H9 (cell line): ENCODE results near the gene DPYD. TPM values are rescaled to one million over a fixed set of nuclear protein-coding genes. Genes with fewer than 3 reads are reported as not detected.

Experiments
- DNase-seq: peaks from one replicate; pipeline ENCODE4 v3.0.0-alpha.2; 2017
- H2AFZ ChIP-seq: one replicate; pipeline ENCODE4 v1.6.1; 2013; ENCODE audit warnings: mild to moderate bottlenecking, low read length, control low read depth, moderate library complexity
- H2AK5ac ChIP-seq: 2 replicates; pipeline ENCODE4 v1.6.1; 2013; ENCODE audit warnings: low read length, control low read depth, mixed read lengths; ENCODE audit not compliant: insufficient read length
- H2BK120ac ChIP-seq: one replicate; pipeline ENCODE4 v1.6.1; 2013; ENCODE audit warnings: low read depth, mild to moderate bottlenecking, low read length, control low read depth, inconsistent platforms; ENCODE audit not compliant: poor library complexity, severe bottlenecking
- H2BK12ac ChIP-seq: 2 replicates; pipeline ENCODE4 v1.6.1; 2013; ENCODE audit warnings: low read length, control low read depth, mixed read lengths, low read depth; ENCODE audit not compliant: insufficient read length
- H2BK15ac ChIP-seq: 2 replicates; pipeline ENCODE4 v1.6.1; 2013; ENCODE audit warnings: low read depth, low read length, control low read depth
- H2BK20ac ChIP-seq: one replicate; pipeline ENCODE4 v1.6.1; 2013; ENCODE audit warnings: low read depth, mild to moderate bottlenecking, low read length, control low read depth, inconsistent platforms; ENCODE audit not compliant: poor library complexity, severe bottlenecking
- H2BK5ac ChIP-seq: 2 replicates; pipeline ENCODE4 v1.6.1; 2013; ENCODE audit warnings: low read length, control low read depth, mixed read lengths; ENCODE audit not compliant: insufficient read length
- H3K14ac ChIP-seq: 2 replicates; pipeline ENCODE4 v1.6.1; 2013; ENCODE audit warnings: low read length, control low read depth; ENCODE audit not compliant: insufficient read depth
- H3K18ac ChIP-seq: 2 replicates; pipeline ENCODE4 v1.6.1; 2013; ENCODE audit warnings: low read depth, mild to moderate bottlenecking, mixed read lengths, low read length, control low read depth; ENCODE audit not compliant: insufficient read length
- H3K23ac ChIP-seq: 2 replicates; pipeline ENCODE4 v1.6.1; 2013; ENCODE audit warnings: low read length, control low read depth, mixed read lengths, low read depth; ENCODE audit not compliant: insufficient read length
- H3K23me2 ChIP-seq: 2 replicates; pipeline ENCODE4 v1.6.1; 2013; ENCODE audit warnings: low read depth, mild to moderate bottlenecking, mixed read lengths, low read length, control low read depth; ENCODE audit not compliant: insufficient read length, poor library complexity, severe bottlenecking
- H3K27ac ChIP-seq: 2 replicates; pipeline ENCODE4 v1.5.1; 2013; ENCODE audit warnings: low read length, control low read depth, mixed read lengths, low read depth; ENCODE audit not compliant: insufficient read length
- H3K27me3 ChIP-seq: 2 replicates; pipeline ENCODE4 v1.6.1; 2013; ENCODE audit warnings: low read length, control low read depth, inconsistent platforms; ENCODE audit not compliant: insufficient read depth
- H3K4ac ChIP-seq: 2 replicates; pipeline ENCODE4 v1.6.1; 2013; ENCODE audit warnings: low read depth, mild to moderate bottlenecking, control low read depth, inconsistent platforms, low read length, moderate library complexity
- H3K4me1 ChIP-seq: 2 replicates; pipeline ENCODE4 v1.6.1; 2013; ENCODE audit warnings: low read length, control low read depth, inconsistent platforms; ENCODE audit not compliant: insufficient read depth
- H3K4me2 ChIP-seq: 2 replicates; pipeline ENCODE4 v1.6.1; 2013; ENCODE audit warnings: low read length, control low read depth, mixed read lengths; ENCODE audit not compliant: insufficient read length, insufficient read depth
- H3K56ac ChIP-seq: 2 replicates; pipeline ENCODE4 v1.6.1; 2013; ENCODE audit warnings: low read depth, mild to moderate bottlenecking, mixed read lengths, low read length, control low read depth; ENCODE audit not compliant: insufficient read length
- H3K79me1 ChIP-seq: 2 replicates; pipeline ENCODE4 v1.6.1; 2013; ENCODE audit warnings: low read depth, mild to moderate bottlenecking, moderate library complexity, low read length, control low read depth, inconsistent platforms; ENCODE audit not compliant: insufficient read depth, poor library complexity, severe bottlenecking
- H3K79me2 ChIP-seq: 2 replicates; pipeline ENCODE4 v1.6.1; 2013; ENCODE audit warnings: low read length, control low read depth, inconsistent platforms; ENCODE audit not compliant: insufficient read depth
- H3K9ac ChIP-seq: 2 replicates; pipeline ENCODE4 v1.6.1; 2013; ENCODE audit warnings: low read length, control low read depth, mixed read lengths; ENCODE audit not compliant: insufficient read length; ENCODE audit errors: extremely low read depth
- H3K9me3 ChIP-seq: one replicate; pipeline ENCODE4 v1.6.1; 2013; ENCODE audit warnings: low read depth, low read length, inconsistent platforms; ENCODE audit not compliant: control insufficient read depth
- H3T11ph ChIP-seq: one replicate; pipeline ENCODE4 v1.6.1; 2013; ENCODE audit warnings: mild to moderate bottlenecking, low read length, control low read depth, inconsistent platforms
- H4K20me1 ChIP-seq: one replicate; pipeline ENCODE4 v1.6.1; 2013; ENCODE audit not compliant: control insufficient read depth, insufficient read length, insufficient read depth
- H4K5ac ChIP-seq: 2 replicates; pipeline ENCODE4 v1.6.1; 2013; ENCODE audit warnings: low read depth, mild to moderate bottlenecking, mixed read lengths, low read length, control low read depth; ENCODE audit not compliant: insufficient read length
- H4K8ac ChIP-seq: replicated peaks from 2 replicates; pipeline ENCODE4 v1.6.1; 2013; ENCODE audit warnings: low read length, control low read depth, mixed read lengths, low read depth; ENCODE audit not compliant: insufficient read length
- H4K91ac ChIP-seq: 2 replicates; pipeline ENCODE4 v1.6.1; 2013; ENCODE audit warnings: low read depth, mild to moderate bottlenecking, moderate library complexity, mixed read lengths, low read length, control low read depth; ENCODE audit not compliant: insufficient read length
- H3K27ac Mint-ChIP-seq, 3 experiments: 2 replicates in 2 of 3; 3 replicates in 1 of 3; pipeline ENCODE4 v1.8.0; 2020 to 2021; ENCODE audit warnings: mixed read lengths in 3 of 3, mild to moderate bottlenecking in 1 of 3, moderate library complexity in 1 of 3
- H3K27me3 Mint-ChIP-seq: 2 replicates; pipeline ENCODE4 v1.8.0; 2021; ENCODE audit warnings: low read depth, mild to moderate bottlenecking, moderate library complexity, mixed read lengths
- H3K36me3 Mint-ChIP-seq, 3 experiments: 2 replicates in 2 of 3; 3 replicates in 1 of 3; pipeline ENCODE4 v1.8.0; 2020 to 2021; ENCODE audit warnings: low read depth in 3 of 3, mixed read lengths in 3 of 3; ENCODE audit not compliant: insufficient read depth in 1 of 3
- H3K4me1 Mint-ChIP-seq, 2 experiments: 2 replicates each; pipeline ENCODE4 v1.8.0; 2020; ENCODE audit warnings: mixed read lengths in 2 of 2
- H3K4me3 Mint-ChIP-seq, 2 experiments: 2 replicates in 1 of 2; 3 replicates in 1 of 2; pipeline ENCODE4 v1.8.0; 2020 to 2021; ENCODE audit warnings: mild to moderate bottlenecking in 2 of 2, mixed read lengths in 2 of 2, moderate library complexity in 1 of 2
- H3K9me3 Mint-ChIP-seq, 2 experiments: 2 replicates in 1 of 2; 3 replicates in 1 of 2; pipeline ENCODE4 v1.8.0; 2020; ENCODE audit warnings: mild to moderate bottlenecking in 2 of 2, mixed read lengths in 2 of 2, moderate library complexity in 1 of 2
- CTCF ChIP-seq: fragments of 200-600 bp; sonication (generic); conservative IDR thresholded peaks from 3 replicates; pipeline ENCODE4 v1.8.0; 2021; ENCODE audit warnings: antibody characterized with exemption, mild to moderate bottlenecking
- WGBS: extraction: QIAGEN DNeasy Blood & Tissue Kit; methylation state at CpG from one replicate; pipeline ENCODE4 v1.1.7; 2013; ENCODE audit warnings: missing lambda C conversion rate, low lambda C conversion rate, mixed read lengths; ENCODE audit not compliant: insufficient read length; ENCODE audit errors: extremely low coverage; 5-methylcytosine and 5-hydroxymethylcytosine counted together
- total RNA-seq: library from RNA; stranded (reverse); gene quantifications from 2 replicates; pipeline ENCODE4 v1.2.1, GENCODE V29; 2021

The DPYD gene
- total RNA-seq, 1 experiment from 2014 or later, result 0.37 TPM

GRCh38 chr1:97805093-97805492 is 115.7 kb downstream of the DPYD start:
- H3K23ac ChIP-seq, result no peak overlapping the region
- Mint-ChIP-seq H3K4me3 (no peak overlapping the region), H3K27ac (no peak overlapping the region), H3K36me3 (no peaks in the 10 kb centered on the region), H3K4me1 (no peaks in the 10 kb centered on the region; a peak in 2 of 4 replicates), H3K27me3 (peaks cover 8% of the 10 kb centered on the region), H3K9me3 (peaks cover 0 to 5% of the 10 kb centered on the region in 2 experiments; a peak in 3 of 5 replicates)
- H2BK20ac ChIP-seq, result no peak overlapping the region
- no peak overlapping the region for H3K4ac ChIP-seq
- H2BK12ac ChIP-seq, result no peak overlapping the region
- no peak overlapping the region for H2BK15ac ChIP-seq
- H3K4me2 ChIP-seq, result no peak overlapping the region
- no peak overlapping the region for H3T11ph ChIP-seq
- H2AFZ ChIP-seq, result no peak overlapping the region
- no peak overlapping the region for H2BK5ac ChIP-seq
- no peak overlapping the region for H3K14ac ChIP-seq
- TF ChIP-seq CTCF, result no peak
- H3K56ac ChIP-seq, result no peak overlapping the region
- DNase-seq, result no peak
- H4K20me1 ChIP-seq, result no peaks in the 10 kb centered on the region
- no peaks in the 10 kb centered on the region for H3K23me2 ChIP-seq
- H4K91ac ChIP-seq, result no peak overlapping the region
- H3K9me3 ChIP-seq, result no peaks in the 10 kb centered on the region
- no peak overlapping the region for H2BK120ac ChIP-seq
- no CpG with 5 or more reads among the region's 2 CpGs for WGBS
- no peak overlapping the region for H3K9ac ChIP-seq
- no peaks in the 10 kb centered on the region for H3K79me2 ChIP-seq
- no peaks in the 10 kb centered on the region for H3K27me3 ChIP-seq
- H3K4me1 ChIP-seq, result no peaks in the 10 kb centered on the region
- H2AK5ac ChIP-seq, result no peak overlapping the region
- H4K8ac ChIP-seq, result no peak overlapping the region
- H3K79me1 ChIP-seq, result no peaks in the 10 kb centered on the region
- no peak overlapping the region for H4K5ac ChIP-seq
- no peak overlapping the region for H3K27ac ChIP-seq
- no peak overlapping the region for H3K18ac ChIP-seq
